Endodermal cell (in vitro differentiated cells): Measurements from ENCODE around the gene LDLRAD4. TPM values are rescaled to one million over a fixed set of nuclear protein-coding genes. Genes with fewer than 3 reads are reported as not detected.

Experiments
- DNase-seq: peaks from one replicate; pipeline ENCODE4 v3.0.0-alpha.2; 2017
- H3K27ac ChIP-seq: 2 replicates; pipeline ENCODE4 v1.5.1; 2013; ENCODE audit warnings: mild to moderate bottlenecking, low read depth, low read length, moderate library complexity
- H3K27me3 ChIP-seq: 2 replicates; pipeline ENCODE4 v1.6.1; 2013; ENCODE audit warnings: mild to moderate bottlenecking, low read length, moderate library complexity; ENCODE audit not compliant: insufficient read depth, control insufficient read depth, poor library complexity, severe bottlenecking
- H3K36me3 ChIP-seq: 2 replicates; pipeline ENCODE4 v1.7.0; 2013; ENCODE audit warnings: mild to moderate bottlenecking, low read length, moderate library complexity; ENCODE audit not compliant: control insufficient read depth, insufficient read depth
- H3K4me1 ChIP-seq: one replicate; pipeline ENCODE4 v1.7.0; 2013; ENCODE audit warnings: low read length; ENCODE audit not compliant: control insufficient read depth, insufficient read depth
- H3K4me3 ChIP-seq: 2 replicates; pipeline ENCODE4 v1.5.1; 2013; ENCODE audit warnings: mild to moderate bottlenecking, low read length, moderate library complexity
- H3K9ac ChIP-seq: 2 replicates; pipeline ENCODE4 v1.6.1; 2013; ENCODE audit warnings: mild to moderate bottlenecking, low read length, moderate library complexity; ENCODE audit not compliant: poor library complexity, severe bottlenecking; ENCODE audit errors: extremely low read depth
- H3K9me3 ChIP-seq: 2 replicates; pipeline ENCODE4 v1.6.1; 2013; ENCODE audit warnings: mild to moderate bottlenecking, low read length, moderate library complexity; ENCODE audit not compliant: control insufficient read depth
- H3K27ac Mint-ChIP-seq: 2 replicates; pipeline ENCODE4 v1.8.0; 2020; ENCODE audit warnings: mixed read lengths
- H3K27me3 Mint-ChIP-seq: 2 replicates; pipeline ENCODE4 v1.8.0; 2021; ENCODE audit warnings: mild to moderate bottlenecking, mixed read lengths; ENCODE audit not compliant: insufficient read depth
- H3K36me3 Mint-ChIP-seq: 2 replicates; pipeline ENCODE4 v1.8.0; 2020; ENCODE audit warnings: low read depth, mixed read lengths
- H3K4me1 Mint-ChIP-seq: 2 replicates; pipeline ENCODE4 v1.8.0; 2020; ENCODE audit warnings: mixed read lengths
- H3K4me3 Mint-ChIP-seq: 2 replicates; pipeline ENCODE4 v1.8.0; 2020; ENCODE audit warnings: mild to moderate bottlenecking, moderate library complexity, mixed read lengths
- H3K9me3 Mint-ChIP-seq: 2 replicates; pipeline ENCODE4 v1.8.0; 2020; ENCODE audit warnings: mild to moderate bottlenecking, mixed read lengths
- WGBS, 2 experiments: methylation state at CpG; one replicate each; pipeline versions ENCODE4 v1.1.5 to v1.1.7; 2013; ENCODE audit warnings: missing lambda C conversion rate in 2 of 2, mixed read lengths in 1 of 2; ENCODE audit not compliant: insufficient coverage in 1 of 2, insufficient read length in 1 of 2; 5-methylcytosine and 5-hydroxymethylcytosine counted together
- total RNA-seq, 2 donors: library from RNA; stranded (reverse); fragmentation: NEBNext Ultra II Directional in 1 of 2; extraction: Animal tissue kit (Norgen Biotek cat#: 25700) in 1 of 2; gene quantifications; 2 replicates in 1 of 2; 3 replicates in 1 of 2; pipeline ENCODE4 v1.2.1, GENCODE V29; 2021
- TF ChIP-seq, protein P1 (sequence below): fragments of 200-600 bp; sonication (generic); conservative IDR thresholded peaks from 2 replicates; pipeline ENCODE4 v1.5.0; 2021; ENCODE audit warnings: antibody characterized with exemption, mild to moderate bottlenecking

LDLRAD4 gene
- total RNA-seq, 2 donors from 2014 or later, result 14.9 to 15.1 TPM

DNA sequence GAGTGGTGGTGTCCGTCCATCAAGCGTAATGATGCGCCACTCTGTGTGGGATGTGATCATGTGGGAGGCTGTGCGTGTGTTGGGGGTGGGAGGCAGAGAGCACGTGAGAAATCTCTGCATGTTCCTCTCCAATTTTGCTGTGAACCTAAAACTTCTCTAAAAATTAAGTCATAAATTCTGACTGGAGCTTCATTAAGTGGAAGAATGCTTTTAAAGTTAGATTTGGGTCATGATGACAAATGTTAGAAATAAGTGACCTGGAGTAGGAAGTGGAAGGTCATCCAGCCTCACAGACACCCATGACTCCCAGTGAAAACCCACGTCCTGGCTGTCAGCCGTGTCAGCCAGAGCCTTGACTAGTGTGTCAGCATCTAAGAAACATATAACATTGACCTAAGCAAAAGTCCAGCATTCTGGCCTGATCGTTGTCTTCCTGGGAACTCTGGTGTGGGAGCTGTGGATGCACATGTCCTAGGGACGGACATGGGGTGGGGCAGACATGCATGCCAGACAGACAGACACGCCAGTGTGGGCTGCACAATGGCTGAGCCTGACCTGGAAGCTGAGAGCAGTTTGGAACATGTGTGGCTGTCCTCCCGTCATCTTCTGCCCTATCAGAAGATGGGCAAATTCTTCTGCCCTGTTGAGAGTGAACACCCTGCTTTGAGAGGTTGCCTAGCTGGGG lies 262.2 kb downstream of the LDLRAD4 start:
- Mint-ChIP-seq H3K27ac (no peak overlapping the region), H3K4me1 (no peaks in the 10 kb centered on the region), H3K9me3 (peaks cover 6% of the 10 kb centered on the region), H3K4me3 (no peak overlapping the region), H3K36me3 (no peaks in the 10 kb centered on the region), H3K27me3 (no peaks in the 10 kb centered on the region)
- no peaks in the 10 kb centered on the region for H3K36me3 ChIP-seq
- no peak overlapping the region for H3K27ac ChIP-seq
- 79 to 85% methylated on average over 9 of the region's 11 CpGs for WGBS, 2 experiments
- H3K27me3 ChIP-seq, result no peaks in the 10 kb centered on the region
- no peak for DNase-seq
- no peak overlapping the region for H3K9ac ChIP-seq
- no peak overlapping the region for H3K4me3 ChIP-seq
- H3K9me3 ChIP-seq, result no peaks in the 10 kb centered on the region
- TF ChIP-seq, protein P1, sequence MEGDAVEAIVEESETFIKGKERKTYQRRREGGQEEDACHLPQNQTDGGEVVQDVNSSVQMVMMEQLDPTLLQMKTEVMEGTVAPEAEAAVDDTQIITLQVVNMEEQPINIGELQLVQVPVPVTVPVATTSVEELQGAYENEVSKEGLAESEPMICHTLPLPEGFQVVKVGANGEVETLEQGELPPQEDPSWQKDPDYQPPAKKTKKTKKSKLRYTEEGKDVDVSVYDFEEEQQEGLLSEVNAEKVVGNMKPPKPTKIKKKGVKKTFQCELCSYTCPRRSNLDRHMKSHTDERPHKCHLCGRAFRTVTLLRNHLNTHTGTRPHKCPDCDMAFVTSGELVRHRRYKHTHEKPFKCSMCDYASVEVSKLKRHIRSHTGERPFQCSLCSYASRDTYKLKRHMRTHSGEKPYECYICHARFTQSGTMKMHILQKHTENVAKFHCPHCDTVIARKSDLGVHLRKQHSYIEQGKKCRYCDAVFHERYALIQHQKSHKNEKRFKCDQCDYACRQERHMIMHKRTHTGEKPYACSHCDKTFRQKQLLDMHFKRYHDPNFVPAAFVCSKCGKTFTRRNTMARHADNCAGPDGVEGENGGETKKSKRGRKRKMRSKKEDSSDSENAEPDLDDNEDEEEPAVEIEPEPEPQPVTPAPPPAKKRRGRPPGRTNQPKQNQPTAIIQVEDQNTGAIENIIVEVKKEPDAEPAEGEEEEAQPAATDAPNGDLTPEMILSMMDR, result no peak
- no peaks in the 10 kb centered on the region for H3K4me1 ChIP-seq

DNA sequence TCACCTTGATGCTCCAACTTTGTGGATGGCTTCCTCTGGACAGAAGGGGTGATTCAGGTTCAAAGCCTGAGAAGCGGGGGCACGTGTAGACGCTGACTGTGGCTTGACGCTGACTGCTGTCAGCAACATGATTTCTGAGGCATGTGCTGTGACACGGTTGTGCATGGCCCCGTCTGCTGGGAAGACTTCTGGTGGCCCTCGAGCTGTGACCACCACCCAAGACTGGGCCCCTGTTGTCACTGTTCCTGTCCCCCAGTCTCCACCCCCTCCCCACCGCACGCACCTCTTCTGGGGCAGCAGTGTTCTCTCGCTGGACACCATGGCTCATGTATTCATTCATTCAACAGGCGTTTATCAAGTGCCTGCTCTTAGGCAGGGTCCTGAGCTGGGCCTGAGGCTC lies 262.8 kb downstream of the LDLRAD4 start:
- Histone ChIP-seq H3K4me3 (no peak overlapping the region), H3K27me3 (no peaks in the 10 kb centered on the region), H3K9ac (no peak overlapping the region), H3K36me3 (no peaks in the 10 kb centered on the region), H3K9me3 (no peaks in the 10 kb centered on the region), H3K27ac (no peak overlapping the region), H3K4me1 (no peaks in the 10 kb centered on the region)
- no peaks in the 10 kb centered on the region for H3K36me3 Mint-ChIP-seq
- H3K4me3 Mint-ChIP-seq, result no peak overlapping the region
- H3K27me3 Mint-ChIP-seq, result no peaks in the 10 kb centered on the region
- DNase-seq, result no peak
- peaks cover 6% of the 10 kb centered on the region for H3K9me3 Mint-ChIP-seq
- H3K4me1 Mint-ChIP-seq, result peaks cover 2% of the 10 kb centered on the region
- WGBS, 2 experiments, result 84% methylated on average over 8 to 11 of the region's 11 CpGs
- TF ChIP-seq, protein P1, result no peak
- no peak overlapping the region for H3K27ac Mint-ChIP-seq

DNA sequence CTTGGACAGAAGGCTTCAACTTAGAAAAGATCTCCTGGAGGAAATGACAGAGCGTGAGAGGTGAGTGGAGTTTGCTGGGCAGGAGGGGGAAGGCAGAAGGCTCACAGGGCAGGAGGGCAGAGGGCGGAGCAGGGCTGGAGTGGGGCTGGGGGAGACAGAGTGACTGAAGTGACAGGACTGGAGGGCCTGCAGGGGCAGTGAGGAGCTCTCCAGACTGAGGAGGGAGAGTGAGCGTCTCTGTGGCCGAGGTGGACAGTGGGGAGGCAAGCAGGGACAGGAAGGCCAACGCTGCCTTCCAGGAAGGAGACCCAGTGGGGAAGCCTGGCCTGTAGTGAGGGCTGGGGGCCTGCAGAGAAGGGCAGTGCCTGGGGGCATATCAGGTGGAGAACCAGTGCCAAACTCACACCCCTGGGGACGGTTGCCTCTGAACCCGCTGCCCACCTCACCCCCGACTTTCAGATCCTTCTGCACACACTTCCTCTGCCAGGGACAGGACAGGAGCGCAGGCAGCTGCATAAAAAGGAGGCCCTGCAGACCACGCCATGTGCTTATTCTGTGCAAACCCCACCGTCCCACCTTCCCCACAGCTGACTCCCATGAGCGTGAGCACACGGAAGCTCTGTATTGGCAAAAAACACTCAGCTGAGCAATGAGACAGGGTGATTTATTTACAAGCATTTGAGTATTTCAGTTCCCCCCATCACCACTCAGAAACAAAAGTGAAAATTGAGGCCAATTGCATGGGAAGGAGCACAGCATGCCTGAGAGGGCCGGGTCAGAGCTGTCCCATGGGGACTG lies 263.5 kb downstream of the LDLRAD4 start:
- Mint-ChIP-seq H3K4me1 (peaks cover 8% of the 10 kb centered on the region), H3K27ac (no peak overlapping the region), H3K36me3 (no peaks in the 10 kb centered on the region), H3K4me3 (no peak overlapping the region), H3K9me3 (peaks cover 6% of the 10 kb centered on the region), H3K27me3 (no peaks in the 10 kb centered on the region)
- TF ChIP-seq, protein P1, result no peak
- Histone ChIP-seq H3K9ac (no peak overlapping the region), H3K27ac (no peak overlapping the region), H3K4me1 (no peaks in the 10 kb centered on the region), H3K27me3 (no peaks in the 10 kb centered on the region), H3K4me3 (no peak overlapping the region), H3K36me3 (no peaks in the 10 kb centered on the region), H3K9me3 (no peaks in the 10 kb centered on the region)
- DNase-seq, result no peak
- 87 to 95% methylated on average over 5 to 14 of the region's 14 CpGs for WGBS, 2 experiments
